PFSK-1 (cell line): ENCODE results near the gene SLC19A2.

Experiments used
- FOXP2 ChIP-seq: optimal IDR thresholded peaks from 2 replicates; pipeline ENCODE3; 2011; ENCODE audit warnings: borderline replicate concordance, control low read depth, inconsistent platforms; ENCODE audit not compliant: insufficient read depth; ENCODE audit errors: extremely low read length, extremely low read depth
- POLR2AphosphoS5 ChIP-seq: IDR thresholded peaks from 2 replicates; pipeline ENCODE4 v1.6.1; 2012; ENCODE audit warnings: low read depth, mild to moderate bottlenecking, control low read depth, low read length, moderate library complexity
- SIN3A ChIP-seq: IDR thresholded peaks from 2 replicates; pipeline ENCODE4 v1.6.1; 2012; ENCODE audit warnings: mild to moderate bottlenecking, low read length, moderate library complexity, borderline replicate concordance; ENCODE audit not compliant: insufficient read depth
- TAF1 ChIP-seq: IDR thresholded peaks from 2 replicates; pipeline ENCODE4 v1.6.1; 2012; ENCODE audit warnings: low read length, control low read depth, borderline replicate concordance; ENCODE audit not compliant: insufficient read depth
- TF ChIP-seq, protein P1 (sequence below), 2 experiments: IDR thresholded peaks; 2 replicates each; pipeline versions ENCODE4 v1.6.1 to v1.8.0; 2011 to 2012; ENCODE audit warnings: low read depth in 2 of 2, low read length in 2 of 2, control low read depth in 1 of 2, inconsistent platforms in 1 of 2, mild to moderate bottlenecking in 1 of 2, moderate library complexity in 1 of 2; ENCODE audit not compliant: insufficient read depth in 1 of 2

SLC19A2 gene

DNA sequence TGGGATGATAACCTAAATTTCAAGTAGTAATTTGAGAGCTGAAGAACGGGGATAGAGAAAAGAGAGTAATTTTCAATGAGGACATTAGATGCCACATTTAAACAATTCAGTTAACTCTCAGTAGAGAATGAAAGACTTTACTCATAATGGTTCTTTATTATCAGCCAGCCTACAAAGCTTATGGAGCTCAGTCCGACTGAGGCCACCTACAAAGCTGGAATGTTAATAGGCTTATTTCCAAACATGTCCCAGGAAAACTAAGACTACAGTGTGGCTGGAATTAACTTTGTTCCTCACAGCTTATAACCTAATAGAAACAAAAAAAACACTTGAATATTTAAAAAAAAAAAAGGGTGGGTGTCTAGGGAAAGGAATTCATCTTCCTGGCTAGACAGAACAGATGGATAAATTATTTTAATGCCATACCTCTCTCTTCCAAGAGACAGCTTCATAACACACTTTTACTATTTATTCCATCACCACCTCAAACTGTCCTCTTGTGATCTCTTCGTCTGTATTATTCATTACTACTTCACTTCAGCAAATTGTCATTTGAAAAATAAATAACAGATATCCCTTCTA is 9.8 kb downstream of the SLC19A2 start:
- TF ChIP-seq POLR2AphosphoS5: no peak
- TF ChIP-seq, protein P1, sequence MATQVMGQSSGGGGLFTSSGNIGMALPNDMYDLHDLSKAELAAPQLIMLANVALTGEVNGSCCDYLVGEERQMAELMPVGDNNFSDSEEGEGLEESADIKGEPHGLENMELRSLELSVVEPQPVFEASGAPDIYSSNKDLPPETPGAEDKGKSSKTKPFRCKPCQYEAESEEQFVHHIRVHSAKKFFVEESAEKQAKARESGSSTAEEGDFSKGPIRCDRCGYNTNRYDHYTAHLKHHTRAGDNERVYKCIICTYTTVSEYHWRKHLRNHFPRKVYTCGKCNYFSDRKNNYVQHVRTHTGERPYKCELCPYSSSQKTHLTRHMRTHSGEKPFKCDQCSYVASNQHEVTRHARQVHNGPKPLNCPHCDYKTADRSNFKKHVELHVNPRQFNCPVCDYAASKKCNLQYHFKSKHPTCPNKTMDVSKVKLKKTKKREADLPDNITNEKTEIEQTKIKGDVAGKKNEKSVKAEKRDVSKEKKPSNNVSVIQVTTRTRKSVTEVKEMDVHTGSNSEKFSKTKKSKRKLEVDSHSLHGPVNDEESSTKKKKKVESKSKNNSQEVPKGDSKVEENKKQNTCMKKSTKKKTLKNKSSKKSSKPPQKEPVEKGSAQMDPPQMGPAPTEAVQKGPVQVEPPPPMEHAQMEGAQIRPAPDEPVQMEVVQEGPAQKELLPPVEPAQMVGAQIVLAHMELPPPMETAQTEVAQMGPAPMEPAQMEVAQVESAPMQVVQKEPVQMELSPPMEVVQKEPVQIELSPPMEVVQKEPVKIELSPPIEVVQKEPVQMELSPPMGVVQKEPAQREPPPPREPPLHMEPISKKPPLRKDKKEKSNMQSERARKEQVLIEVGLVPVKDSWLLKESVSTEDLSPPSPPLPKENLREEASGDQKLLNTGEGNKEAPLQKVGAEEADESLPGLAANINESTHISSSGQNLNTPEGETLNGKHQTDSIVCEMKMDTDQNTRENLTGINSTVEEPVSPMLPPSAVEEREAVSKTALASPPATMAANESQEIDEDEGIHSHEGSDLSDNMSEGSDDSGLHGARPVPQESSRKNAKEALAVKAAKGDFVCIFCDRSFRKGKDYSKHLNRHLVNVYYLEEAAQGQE (IDR thresholded peaks at IDR 0.05; ENCODE audit: insufficient read depth in 1 of 2, low read depth in 2 of 2, low read length in 2 of 2): no peak
- no peak for TF ChIP-seq FOXP2
- TF ChIP-seq SIN3A: no peak
- no peak for TF ChIP-seq TAF1

DNA sequence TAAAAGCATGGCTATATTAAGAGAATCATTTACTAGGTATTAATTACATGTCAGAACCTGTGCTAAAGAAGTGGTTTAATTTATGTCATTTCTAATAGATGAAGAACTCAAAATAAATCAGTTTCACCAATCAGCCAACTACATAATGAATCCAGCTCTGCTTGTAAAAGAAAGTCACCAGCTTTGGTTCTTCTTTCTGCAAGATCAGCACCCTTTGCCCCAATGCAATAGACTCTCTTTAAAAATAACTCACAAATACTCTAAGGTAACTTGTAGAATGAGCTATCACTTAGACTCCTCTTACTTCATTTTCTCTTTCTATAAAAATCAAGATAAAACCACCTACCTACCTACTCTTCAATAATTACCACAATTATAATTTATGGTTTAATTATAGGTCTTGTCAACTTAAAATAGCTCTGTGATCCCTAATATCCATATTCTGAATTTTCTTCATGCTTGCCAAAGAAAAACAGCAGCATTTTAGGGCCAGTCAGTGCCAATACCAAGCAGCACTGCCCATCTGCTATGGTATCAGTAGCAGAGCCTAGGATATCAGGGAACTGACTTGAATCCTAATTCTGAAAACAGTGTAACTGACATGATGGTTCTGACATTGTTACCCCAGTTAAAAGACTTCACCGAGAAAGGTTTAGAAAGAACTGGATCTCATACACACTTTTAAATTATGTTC is 11.3 kb downstream of the SLC19A2 start:
- no peak for TF ChIP-seq SIN3A
- TF ChIP-seq, protein P1 (IDR thresholded peaks at IDR 0.05; ENCODE audit: insufficient read depth in 1 of 2, low read depth in 2 of 2, low read length in 2 of 2): no peak
- TF ChIP-seq FOXP2: no peak
- no peak for TF ChIP-seq TAF1
- no peak for TF ChIP-seq POLR2AphosphoS5

DNA sequence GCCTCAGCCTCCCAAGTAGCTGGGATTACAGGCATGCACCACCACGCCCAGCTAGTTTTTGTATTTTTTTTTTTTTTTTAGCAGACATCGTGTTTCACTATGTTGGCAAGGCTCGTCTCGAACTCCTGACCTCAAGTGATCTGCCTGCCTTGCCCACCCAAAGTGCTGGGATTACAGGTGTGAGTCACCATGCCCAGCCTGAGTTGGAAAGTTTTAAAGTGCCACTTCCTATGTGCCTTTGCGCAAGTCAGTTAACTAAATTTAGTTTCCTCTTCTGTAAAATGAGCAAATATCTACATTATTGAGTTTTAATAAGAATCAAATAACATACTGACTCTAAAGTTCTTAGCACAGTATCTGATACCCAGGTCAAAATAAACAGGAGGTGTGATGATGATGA is 12.4 kb downstream of the SLC19A2 start:
- TF ChIP-seq FOXP2 (no peak), POLR2AphosphoS5 (no peak), SIN3A (no peak), TAF1 (no peak)
- TF ChIP-seq, protein P1 (IDR thresholded peaks at IDR 0.05; ENCODE audit: insufficient read depth in 1 of 2, low read depth in 2 of 2, low read length in 2 of 2): no peak

- no peak for TF ChIP-seq FOXP2
- no peak for TF ChIP-seq POLR2AphosphoS5
- TF ChIP-seq SIN3A: no peak
- TF ChIP-seq, protein P1 (IDR thresholded peaks at IDR 0.05; ENCODE audit: insufficient read depth in 1 of 2, low read depth in 2 of 2, low read length in 2 of 2): no peak
- no peak for TF ChIP-seq TAF1
Measured at GRCh38 chr1:169472738-169473137, 13.0 kb downstream of the SLC19A2 start.

GRCh38 chr1:169468982-169469381 is 16.8 kb downstream of the SLC19A2 start:
- TF ChIP-seq, protein P1 (IDR thresholded peaks at IDR 0.05; ENCODE audit: insufficient read depth in 1 of 2, low read depth in 2 of 2, low read length in 2 of 2): no peak
- TF ChIP-seq TAF1 (no peak), POLR2AphosphoS5 (no peak), FOXP2 (no peak), SIN3A (no peak)
